Cardiac muscle cell (in vitro differentiated cells and primary cell): ENCODE data around the gene GPR89B. TPM values are rescaled to one million over a fixed set of nuclear protein-coding genes. Genes with fewer than 3 reads are reported as not detected.
"Not testable (repeated sequence)": the region's sequence is repeated elsewhere in the genome, so short reads cannot be mapped to it uniquely, and the experiment has no call there.

Experiments
- DNase-seq, 2 donors: peaks; one replicate each; pipeline versions ENCODE4 v3.0.0 to v3.0.0-alpha.2; 2010 to 2017; ENCODE audit warnings: low read depth in 1 of 2, low spot score in 1 of 2
- H3K27ac ChIP-seq: fragments of 200-600 bp; sonication (generic); 2 replicates; pipeline ENCODE4 v1.5.1; 2016
- H3K27me3 ChIP-seq: fragments of 200-600 bp; sonication (generic); 2 replicates; pipeline ENCODE4 v1.6.0; 2016; ENCODE audit warnings: control low read depth
- H3K36me3 ChIP-seq: fragments of 200-600 bp; sonication (generic); 2 replicates; pipeline ENCODE4 v1.5.1; 2016; ENCODE audit warnings: control low read depth
- H3K4me1 ChIP-seq: fragments of 200-600 bp; sonication (generic); 2 replicates; pipeline ENCODE4 v1.8.1; 2017; ENCODE audit warnings: low read depth, mild to moderate bottlenecking, mixed run types
- H3K4me3 ChIP-seq: fragments of 200-600 bp; sonication (generic); 2 replicates; pipeline ENCODE4 v1.5.1; 2016; ENCODE audit warnings: mild to moderate bottlenecking
- H3K9me3 ChIP-seq: fragments of 200-600 bp; sonication (generic); 2 replicates; pipeline ENCODE4 v1.5.1; 2017; ENCODE audit warnings: low read depth, mild to moderate bottlenecking, control low read depth
- CTCF ChIP-seq: IDR thresholded peaks from 2 replicates; pipeline ENCODE4 v1.5.1; 2012; ENCODE audit warnings: low read depth, mild to moderate bottlenecking, low read length
- polyA plus RNA-seq: library from polyadenylated mRNA; unstranded; fragments of >200 nt; fragmentation: Nextera tagmentation; extraction: Ambion mirVana; gene quantifications from 2 replicates; pipeline ENCODE4 v1.2.1, GENCODE V29; 2016
- total RNA-seq: library from RNA; depleted of rRNA; stranded (reverse); fragments of >200 nt; gene quantifications from 2 replicates; pipeline ENCODE4 v1.2.3, GENCODE V29; 2016

GPR89B gene
- total and polyA plus RNA-seq, 2 experiments from 2014 or later, result 8.6 to 18.9 TPM

GRCh38 chr1:147924813-147925212 is 3.4 kb upstream of the GPR89B start:
- Histone ChIP-seq H3K4me3 (no peak overlapping the region), H3K9me3 (no peaks in the 10 kb centered on the region), H3K4me1 (peaks cover 6% of the 10 kb centered on the region), H3K27me3 (no peaks in the 10 kb centered on the region), H3K36me3 (no peaks in the 10 kb centered on the region), H3K27ac (no peak overlapping the region)
- no peak for DNase-seq
- no peak for TF ChIP-seq CTCF

- not testable (repeated sequence) for H3K27ac ChIP-seq, H3K4me1 ChIP-seq, H3K27me3 ChIP-seq, H3K36me3 ChIP-seq, H3K4me3 ChIP-seq, DNase-seq, H3K9me3 ChIP-seq
Measured at GRCh38 chr1:147927215-147927614, 1.0 kb upstream of the GPR89B start.

- not testable (repeated sequence) for H3K27me3 ChIP-seq, H3K4me3 ChIP-seq, H3K9me3 ChIP-seq, H3K36me3 ChIP-seq, H3K4me1 ChIP-seq, H3K27ac ChIP-seq, DNase-seq
Measured at GRCh38 chr1:147927689-147928088, 531 bp upstream of the GPR89B start.

GRCh38 chr1:147931137-147931536 is 2.9 kb downstream of the GPR89B start:
- DNase-seq, H3K27ac ChIP-seq, H3K36me3 ChIP-seq, H3K4me3 ChIP-seq, H3K27me3 ChIP-seq, H3K4me1 ChIP-seq, H3K9me3 ChIP-seq: not testable (repeated sequence)

- not testable (repeated sequence) for H3K36me3 ChIP-seq, H3K4me1 ChIP-seq, H3K27ac ChIP-seq, H3K4me3 ChIP-seq, DNase-seq, H3K27me3 ChIP-seq, H3K9me3 ChIP-seq
Measured at GRCh38 chr1:147935296-147935695, 7.1 kb downstream of the GPR89B start.

GRCh38 chr1:147940456-147940855 is 12.2 kb downstream of the GPR89B start:
- not testable (repeated sequence) for H3K4me3 ChIP-seq, H3K27ac ChIP-seq, H3K27me3 ChIP-seq, H3K9me3 ChIP-seq, H3K4me1 ChIP-seq, H3K36me3 ChIP-seq, DNase-seq

GRCh38 chr1:147942563-147942962 is 14.3 kb downstream of the GPR89B start:
- H3K4me3 ChIP-seq, DNase-seq, H3K9me3 ChIP-seq, H3K27me3 ChIP-seq, H3K36me3 ChIP-seq, H3K27ac ChIP-seq, H3K4me1 ChIP-seq: not testable (repeated sequence)

GRCh38 chr1:147949517-147949916 is 21.3 kb downstream of the GPR89B start:
- not testable (repeated sequence) for DNase-seq, H3K9me3 ChIP-seq, H3K4me3 ChIP-seq, H3K36me3 ChIP-seq, H3K27me3 ChIP-seq, H3K27ac ChIP-seq, H3K4me1 ChIP-seq

- not testable (repeated sequence) for H3K4me3 ChIP-seq, H3K27ac ChIP-seq, H3K27me3 ChIP-seq, H3K4me1 ChIP-seq, H3K36me3 ChIP-seq, H3K9me3 ChIP-seq, DNase-seq
Measured at GRCh38 chr1:147958906-147959305, 30.7 kb downstream of the GPR89B start.

GRCh38 chr1:147959680-147960079 is 31.5 kb downstream of the GPR89B start:
- H3K9me3 ChIP-seq, DNase-seq, H3K27ac ChIP-seq, H3K27me3 ChIP-seq, H3K4me3 ChIP-seq, H3K4me1 ChIP-seq, H3K36me3 ChIP-seq: not testable (repeated sequence)

- H3K4me1 ChIP-seq, H3K27ac ChIP-seq, H3K9me3 ChIP-seq, DNase-seq, H3K4me3 ChIP-seq, H3K27me3 ChIP-seq, H3K36me3 ChIP-seq: not testable (repeated sequence)
Measured at GRCh38 chr1:147964575-147964974, 36.4 kb downstream of the GPR89B start.

GRCh38 chr1:147966657-147967056 is 38.4 kb downstream of the GPR89B start:
- DNase-seq, H3K36me3 ChIP-seq, H3K4me1 ChIP-seq, H3K4me3 ChIP-seq, H3K9me3 ChIP-seq, H3K27ac ChIP-seq, H3K27me3 ChIP-seq: not testable (repeated sequence)

- not testable (repeated sequence) for H3K36me3 ChIP-seq, H3K27me3 ChIP-seq, H3K4me3 ChIP-seq, DNase-seq, H3K4me1 ChIP-seq, H3K9me3 ChIP-seq, H3K27ac ChIP-seq
Measured at GRCh38 chr1:147978896-147979651, 50.9 kb downstream of the GPR89B start.

GRCh38 chr1:147985374-147985773 is 57.2 kb downstream of the GPR89B start:
- H3K27me3 ChIP-seq, DNase-seq, H3K36me3 ChIP-seq, H3K27ac ChIP-seq, H3K4me3 ChIP-seq, H3K4me1 ChIP-seq, H3K9me3 ChIP-seq: not testable (repeated sequence)
